MM.1S (cell line): ENCODE data around the gene PDZRN3.

Experiments
- EZH2 ChIP-seq: fragments of 300-600 bp; sonication (generic); optimal IDR thresholded peaks from 2 replicates; pipeline ENCODE3; 2017; ENCODE audit warnings: low read depth, mild to moderate bottlenecking, antibody characterized with exemption, low read length, mixed read lengths
- TF ChIP-seq, protein P1 (sequence below): fragments of 300-600 bp; sonication (generic); IDR thresholded peaks from 2 replicates; pipeline ENCODE4 v1.5.1; 2016; ENCODE audit warnings: antibody characterized with exemption, low read length, mixed read lengths

- TF ChIP-seq EZH2 = no peak
- TF ChIP-seq, protein P1, sequence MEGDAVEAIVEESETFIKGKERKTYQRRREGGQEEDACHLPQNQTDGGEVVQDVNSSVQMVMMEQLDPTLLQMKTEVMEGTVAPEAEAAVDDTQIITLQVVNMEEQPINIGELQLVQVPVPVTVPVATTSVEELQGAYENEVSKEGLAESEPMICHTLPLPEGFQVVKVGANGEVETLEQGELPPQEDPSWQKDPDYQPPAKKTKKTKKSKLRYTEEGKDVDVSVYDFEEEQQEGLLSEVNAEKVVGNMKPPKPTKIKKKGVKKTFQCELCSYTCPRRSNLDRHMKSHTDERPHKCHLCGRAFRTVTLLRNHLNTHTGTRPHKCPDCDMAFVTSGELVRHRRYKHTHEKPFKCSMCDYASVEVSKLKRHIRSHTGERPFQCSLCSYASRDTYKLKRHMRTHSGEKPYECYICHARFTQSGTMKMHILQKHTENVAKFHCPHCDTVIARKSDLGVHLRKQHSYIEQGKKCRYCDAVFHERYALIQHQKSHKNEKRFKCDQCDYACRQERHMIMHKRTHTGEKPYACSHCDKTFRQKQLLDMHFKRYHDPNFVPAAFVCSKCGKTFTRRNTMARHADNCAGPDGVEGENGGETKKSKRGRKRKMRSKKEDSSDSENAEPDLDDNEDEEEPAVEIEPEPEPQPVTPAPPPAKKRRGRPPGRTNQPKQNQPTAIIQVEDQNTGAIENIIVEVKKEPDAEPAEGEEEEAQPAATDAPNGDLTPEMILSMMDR = no peak
Observed at GRCh38 chr3:73459711-73460110, 165.0 kb downstream of the PDZRN3 start.
